PC-3 (cell line): ENCODE results near the gene CDC14C.

Experiments used
- CTCF ChIP-seq: fragments of 300-600 bp; sonication (generic); conservative IDR thresholded peaks from 2 replicates; pipeline ENCODE4 v1.5.1; 2017; ENCODE audit warnings: antibody characterized with exemption, low read depth, mild to moderate bottlenecking, low read length
- EZH2 ChIP-seq: fragments of 300-600 bp; sonication (generic); IDR thresholded peaks from one replicate; pipeline ENCODE4 v1.6.1; 2017; ENCODE audit warnings: antibody characterized with exemption, mild to moderate bottlenecking, low read length; ENCODE audit not compliant: unreplicated experiment
- EZH2phosphoT487 ChIP-seq: fragments of 300-600 bp; sonication (generic); IDR thresholded peaks from 2 replicates; pipeline ENCODE4 v1.6.1; 2018; ENCODE audit warnings: mild to moderate bottlenecking, antibody characterized with exemption, low read length, borderline replicate concordance

GRCh38 chr7:48943279-48943990 is 19.1 kb downstream of the CDC14C start:
- TF ChIP-seq EZH2 (no peak), EZH2phosphoT487 (no peak), CTCF (no peak)
